ENCODE results near the gene ARGLU1. TPM values are rescaled to one million over a fixed set of nuclear protein-coding genes. Genes with fewer than 3 reads are reported as not detected.

ARGLU1 gene
- total and polyA plus RNA-seq, 5 donors from 2014 or later: 25.7 to 235 (median 34.8) TPM

- Mint-ChIP-seq H3K27me3 (peaks cover 68% of the 10 kb centered on the region), H3K9me3 (peaks cover 0 to 2% (median 0%) of the 10 kb centered on the region in 7 donors), H3K36me3 (no peaks in the 10 kb centered on the region), H3K27ac (no peak overlapping the region), H3K4me3 (peak overlapping the region; percentile 67 to 81 (median 77)), H3K4me1 (peaks cover 4 to 25% (median 16%) of the 10 kb centered on the region in 4 donors)
- no peak overlapping the region for H3K4me3 ChIP-seq (ENCODE audit: low read depth, low read length)
- H3K27ac ChIP-seq (ENCODE audit: insufficient read depth, low read length, poor library complexity, severe bottlenecking): no peak overlapping the region
- H3K36me3 ChIP-seq (ENCODE audit: control insufficient read depth, insufficient read depth, low read length): no peaks in the 10 kb centered on the region
- no peaks in the 10 kb centered on the region for H3K9me3 ChIP-seq (ENCODE audit: control insufficient read depth in 2 of 2, low read length in 2 of 2)
- H3K4me1 ChIP-seq (ENCODE audit: control insufficient read depth, insufficient read depth, low read length, poor library complexity, severe bottlenecking): peaks cover 34% of the 10 kb centered on the region
- peaks cover 38% of the 10 kb centered on the region for H3K27me3 ChIP-seq (ENCODE audit: control insufficient read depth, insufficient read depth, low read length)
- ATAC-seq (ENCODE audit: low read depth in 2 of 2): no peak
- DNase-seq: no peak
These were observed 35.6 kb downstream of the ARGLU1 start for GRCh38 chr13:106532111-106532929.

- no peak for ATAC-seq (ENCODE audit: low read depth in 2 of 2)
- Histone ChIP-seq H3K27ac (ENCODE audit: insufficient read depth, low read length, poor library complexity, severe bottlenecking) (no peak overlapping the region), H3K36me3 (ENCODE audit: control insufficient read depth, insufficient read depth, low read length) (no peaks in the 10 kb centered on the region), H3K4me3 (ENCODE audit: low read depth, low read length) (no peak overlapping the region), H3K4me1 (ENCODE audit: control insufficient read depth, insufficient read depth, low read length, poor library complexity, severe bottlenecking) (peaks cover 27% of the 10 kb centered on the region), H3K27me3 (ENCODE audit: control insufficient read depth, insufficient read depth, low read length) (peaks cover 40% of the 10 kb centered on the region), H3K9me3 (ENCODE audit: control insufficient read depth in 2 of 2, low read length in 2 of 2) (no peaks in the 10 kb centered on the region)
- Mint-ChIP-seq H3K36me3 (no peaks in the 10 kb centered on the region), H3K4me3 (no peak overlapping the region), H3K27ac (no peak overlapping the region), H3K27me3 (peaks cover 63% of the 10 kb centered on the region), H3K9me3 (peaks cover 0 to 2% (median 0%) of the 10 kb centered on the region in 7 donors), H3K4me1 (peaks cover 4 to 22% (median 11%) of the 10 kb centered on the region in 4 donors)
- DNase-seq: no peak
These were observed 36.9 kb downstream of the ARGLU1 start for GRCh38 chr13:106530980-106531481.

GRCh38 chr13:106530171-106530851 lies 37.6 kb downstream of the ARGLU1 start:
- DNase-seq: no peak
- H3K4me3 ChIP-seq (ENCODE audit: low read depth, low read length): no peak overlapping the region
- Mint-ChIP-seq H3K9me3 (peaks cover 0 to 2% (median 0%) of the 10 kb centered on the region in 7 donors), H3K36me3 (no peaks in the 10 kb centered on the region), H3K4me3 (no peak overlapping the region), H3K4me1 (peaks cover 4 to 22% (median 10%) of the 10 kb centered on the region in 4 donors), H3K27ac (no peak overlapping the region), H3K27me3 (peaks cover 65% of the 10 kb centered on the region)
- no peaks in the 10 kb centered on the region for H3K36me3 ChIP-seq (ENCODE audit: control insufficient read depth, insufficient read depth, low read length)
- no peaks in the 10 kb centered on the region for H3K9me3 ChIP-seq (ENCODE audit: control insufficient read depth in 2 of 2, low read length in 2 of 2)
- peaks cover 24% of the 10 kb centered on the region for H3K4me1 ChIP-seq (ENCODE audit: control insufficient read depth, insufficient read depth, low read length, poor library complexity, severe bottlenecking)
- H3K27ac ChIP-seq (ENCODE audit: insufficient read depth, low read length, poor library complexity, severe bottlenecking): no peak overlapping the region
- ATAC-seq (ENCODE audit: low read depth in 2 of 2): no peak
- H3K27me3 ChIP-seq (ENCODE audit: control insufficient read depth, insufficient read depth, low read length): peaks cover 40% of the 10 kb centered on the region

- Histone ChIP-seq H3K36me3 (ENCODE audit: control insufficient read depth, insufficient read depth, low read length) (no peaks in the 10 kb centered on the region), H3K9me3 (ENCODE audit: control insufficient read depth in 2 of 2, low read length in 2 of 2) (no peaks in the 10 kb centered on the region), H3K4me3 (ENCODE audit: low read depth, low read length) (no peak overlapping the region), H3K4me1 (ENCODE audit: control insufficient read depth, insufficient read depth, low read length, poor library complexity, severe bottlenecking) (peaks cover 20% of the 10 kb centered on the region), H3K27ac (ENCODE audit: insufficient read depth, low read length, poor library complexity, severe bottlenecking) (no peak overlapping the region), H3K27me3 (ENCODE audit: control insufficient read depth, insufficient read depth, low read length) (peaks cover 40% of the 10 kb centered on the region)
- Mint-ChIP-seq H3K4me3 (no peak overlapping the region), H3K4me1 (peaks cover 4 to 22% (median 10%) of the 10 kb centered on the region in 4 donors), H3K27me3 (peaks cover 66% of the 10 kb centered on the region), H3K36me3 (no peaks in the 10 kb centered on the region), H3K27ac (no peak overlapping the region), H3K9me3 (peaks cover 0 to 2% (median 0%) of the 10 kb centered on the region in 7 donors)
- DNase-seq (no peak), ATAC-seq (ENCODE audit: low read depth in 2 of 2) (no peak)
These were observed 38.3 kb downstream of the ARGLU1 start for GRCh38 chr13:106529415-106530170.

- no peaks in the 10 kb centered on the region for H3K36me3 Mint-ChIP-seq
- no peak overlapping the region for H3K27ac ChIP-seq (ENCODE audit: insufficient read depth, low read length, poor library complexity, severe bottlenecking)
- DNase-seq (no peak), ATAC-seq (ENCODE audit: low read depth in 2 of 2) (no peak)
- H3K4me3 ChIP-seq (ENCODE audit: low read depth, low read length): no peak overlapping the region
- H3K4me3 Mint-ChIP-seq: no peak overlapping the region
- H3K4me1 Mint-ChIP-seq: peaks cover 4 to 19% (median 9%) of the 10 kb centered on the region in 4 donors
- H3K36me3 ChIP-seq (ENCODE audit: control insufficient read depth, insufficient read depth, low read length): no peaks in the 10 kb centered on the region
- peaks cover 13% of the 10 kb centered on the region for H3K4me1 ChIP-seq (ENCODE audit: control insufficient read depth, insufficient read depth, low read length, poor library complexity, severe bottlenecking)
- H3K9me3 Mint-ChIP-seq: peaks cover 0 to 2% (median 0%) of the 10 kb centered on the region in 7 donors
- peaks cover 71% of the 10 kb centered on the region for H3K27me3 Mint-ChIP-seq
- H3K27ac Mint-ChIP-seq: no peak overlapping the region
- H3K27me3 ChIP-seq (ENCODE audit: control insufficient read depth, insufficient read depth, low read length): peaks cover 40% of the 10 kb centered on the region
- H3K9me3 ChIP-seq (ENCODE audit: control insufficient read depth in 2 of 2, low read length in 2 of 2): no peaks in the 10 kb centered on the region
These were observed 39.1 kb downstream of the ARGLU1 start for GRCh38 chr13:106528718-106529414.

- no peak overlapping the region for H3K27ac ChIP-seq (ENCODE audit: insufficient read depth, low read length, poor library complexity, severe bottlenecking)
These were observed 40.1 kb downstream of the ARGLU1 start for GRCh38 chr13:106527826-106528225.

GRCh38 chr13:106527445-106527801 lies 40.5 kb downstream of the ARGLU1 start:
- no peak overlapping the region for H3K4me3 ChIP-seq (ENCODE audit: low read depth, low read length)
- peaks cover 71% of the 10 kb centered on the region for H3K27me3 Mint-ChIP-seq
- peaks cover 31% of the 10 kb centered on the region for H3K27me3 ChIP-seq (ENCODE audit: control insufficient read depth, insufficient read depth, low read length)
- DNase-seq (no peak), ATAC-seq (ENCODE audit: low read depth in 2 of 2) (no peak)
- no peak overlapping the region for H3K27ac ChIP-seq (ENCODE audit: insufficient read depth, low read length, poor library complexity, severe bottlenecking)
- H3K9me3 Mint-ChIP-seq: peaks cover 0 to 3% (median 0%) of the 10 kb centered on the region in 7 donors
- no peaks in the 10 kb centered on the region for H3K9me3 ChIP-seq (ENCODE audit: control insufficient read depth in 2 of 2, low read length in 2 of 2)
- H3K4me1 Mint-ChIP-seq: peaks cover 0 to 6% (median 0%) of the 10 kb centered on the region in 4 donors
- no peak overlapping the region for H3K27ac Mint-ChIP-seq
- no peak overlapping the region for H3K4me3 Mint-ChIP-seq
- no peaks in the 10 kb centered on the region for H3K36me3 Mint-ChIP-seq
- no peaks in the 10 kb centered on the region for H3K4me1 ChIP-seq (ENCODE audit: control insufficient read depth, insufficient read depth, low read length, poor library complexity, severe bottlenecking)
- no peaks in the 10 kb centered on the region for H3K36me3 ChIP-seq (ENCODE audit: control insufficient read depth, insufficient read depth, low read length)

More at GRCh38 chr13:106527826-106528225, 40.1 kb downstream of the ARGLU1 start:
- H3K27ac Mint-ChIP-seq: no peak overlapping the region
- H3K9me3 Mint-ChIP-seq: peaks cover 0 to 3% (median 0%) of the 10 kb centered on the region in 7 donors
- Histone ChIP-seq H3K9me3 (ENCODE audit: control insufficient read depth in 2 of 2, low read length in 2 of 2) (no peaks in the 10 kb centered on the region), H3K4me3 (ENCODE audit: low read depth, low read length) (no peak overlapping the region), H3K36me3 (ENCODE audit: control insufficient read depth, insufficient read depth, low read length) (no peaks in the 10 kb centered on the region), H3K4me1 (ENCODE audit: control insufficient read depth, insufficient read depth, low read length, poor library complexity, severe bottlenecking) (peaks cover 4% of the 10 kb centered on the region), H3K27me3 (ENCODE audit: control insufficient read depth, insufficient read depth, low read length) (peaks cover 33% of the 10 kb centered on the region)
- ATAC-seq (ENCODE audit: low read depth in 2 of 2) (no peak), DNase-seq (no peak)
- H3K27me3 Mint-ChIP-seq: peaks cover 71% of the 10 kb centered on the region
- no peak overlapping the region for H3K4me3 Mint-ChIP-seq
- peaks cover 2 to 10% (median 3%) of the 10 kb centered on the region in 4 donors for H3K4me1 Mint-ChIP-seq
- no peaks in the 10 kb centered on the region for H3K36me3 Mint-ChIP-seq

Measured in CD4-positive, CD25-positive, alpha-beta regulatory T cell (primary cell).